SH-SY5Y (cell line): ENCODE data around the gene SMIM35.

Source experiments
- GATA2 ChIP-seq: IDR thresholded peaks from 2 replicates; pipeline ENCODE4 v1.6.1; 2011; ENCODE audit warnings: mild to moderate bottlenecking, low read depth, low read length
- GATA3 ChIP-seq: IDR thresholded peaks from 2 replicates; pipeline ENCODE4 v1.6.1; 2011; ENCODE audit warnings: low read depth, mild to moderate bottlenecking, low read length, moderate library complexity

The SMIM35 gene

DNA sequence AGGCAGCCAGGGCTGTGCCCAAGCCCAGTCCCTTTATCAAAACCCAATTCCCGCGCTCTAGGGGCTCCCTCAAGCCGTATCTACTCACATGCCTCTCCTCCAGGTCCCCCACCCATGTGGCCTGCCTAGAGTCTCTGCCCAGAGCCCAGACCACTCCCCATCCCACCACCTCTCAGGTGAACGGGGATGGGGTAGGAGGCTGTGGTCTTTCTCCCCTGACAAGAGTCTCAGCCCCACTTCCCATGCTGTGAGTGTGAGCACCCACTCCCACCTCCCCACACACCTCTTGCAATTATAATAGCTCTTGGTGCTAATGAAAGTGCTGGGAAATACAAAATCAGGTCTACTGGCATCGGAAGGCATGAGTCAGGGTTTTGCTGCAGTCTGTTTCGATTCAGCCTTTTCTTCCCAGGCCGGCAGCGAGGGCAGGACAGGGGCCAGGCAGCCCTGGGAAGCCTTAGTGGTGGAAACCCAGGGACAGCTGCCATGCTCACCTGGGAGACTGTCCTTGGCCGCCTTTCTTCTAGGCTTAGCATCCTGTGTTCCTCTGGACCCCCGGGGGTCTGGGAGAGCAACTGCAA, 26.6 kb downstream of the SMIM35 start:
- TF ChIP-seq GATA2 (no peak), GATA3 (no peak)

DNA sequence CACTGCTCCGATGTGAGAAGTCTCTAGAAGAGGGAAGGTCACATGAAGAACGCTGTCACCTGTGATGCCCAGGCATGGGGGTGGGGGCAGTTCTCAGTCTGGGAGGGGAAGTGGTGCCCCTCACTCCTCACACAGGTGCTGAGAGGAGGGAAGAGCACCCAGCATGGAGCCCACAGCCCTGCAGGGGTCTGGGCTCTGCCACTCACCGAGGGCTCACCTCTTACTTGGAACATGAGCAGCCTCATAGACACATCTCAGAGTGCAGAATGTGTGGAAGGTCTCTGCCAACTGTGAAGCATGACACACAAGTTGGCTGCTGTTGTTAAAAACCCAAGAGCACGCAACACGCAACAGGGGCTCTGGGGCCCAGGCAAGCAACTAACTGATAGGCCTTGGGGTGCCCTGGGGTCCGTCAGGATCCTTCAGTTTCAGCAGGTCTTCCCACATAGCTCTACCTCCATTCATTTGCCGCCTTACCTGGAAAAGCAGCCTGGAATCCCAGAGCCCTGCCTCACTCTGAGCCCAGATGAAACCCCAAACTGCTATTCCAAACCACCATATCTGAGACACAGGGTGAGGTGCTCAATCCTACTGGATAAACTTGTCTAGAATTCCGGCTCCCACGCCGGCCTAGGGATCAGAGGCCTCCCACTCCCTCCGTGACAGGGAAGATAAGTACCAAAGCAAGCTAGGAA, 27.4 kb downstream of the SMIM35 start:
- TF ChIP-seq GATA2 (no peak), GATA3 (no peak)

DNA sequence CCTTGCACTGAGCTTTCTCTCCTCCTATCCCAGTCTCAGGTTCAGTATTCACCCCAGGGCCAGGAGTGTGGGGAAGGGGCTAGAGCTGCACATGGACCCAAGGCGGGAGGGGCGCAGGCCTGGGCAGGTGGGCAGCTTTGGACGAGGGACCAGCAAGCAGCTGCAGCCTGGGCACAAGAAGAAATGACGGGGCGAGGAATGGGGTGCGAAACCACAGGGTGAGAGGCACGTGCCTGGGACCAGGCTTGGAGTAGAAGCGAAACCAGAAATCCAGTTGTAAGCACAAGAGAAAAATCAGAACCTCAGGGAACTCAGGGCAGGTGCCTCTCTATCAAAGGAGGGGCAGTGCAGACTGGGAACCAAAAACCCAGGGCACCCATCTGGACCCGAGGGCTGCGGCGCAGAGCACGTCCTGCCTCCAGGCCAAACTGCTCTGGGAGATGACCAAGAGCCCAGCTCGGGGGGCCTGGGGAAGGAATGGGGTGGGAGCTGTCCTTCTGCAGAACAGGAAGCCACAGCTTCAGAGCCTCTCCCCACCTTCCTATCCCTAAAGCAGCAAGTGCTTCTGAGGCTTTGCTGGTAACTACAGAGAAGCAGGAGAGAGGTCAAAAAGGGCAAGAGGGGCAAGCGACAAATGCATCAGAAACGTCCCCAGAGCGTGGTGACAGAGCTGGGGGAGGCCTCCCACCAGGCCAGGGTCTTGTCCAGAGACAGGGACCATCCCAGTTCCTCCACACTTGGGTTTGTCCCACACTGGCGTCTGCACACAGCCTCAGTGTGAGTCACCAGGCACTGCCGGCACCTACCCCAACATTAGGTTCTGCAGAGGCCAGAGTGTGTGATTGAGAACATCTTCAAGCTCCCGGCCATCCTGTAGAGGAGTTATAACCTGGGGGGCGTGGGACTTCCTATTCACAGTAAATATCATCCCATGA, 28.2 kb downstream of the SMIM35 start:
- TF ChIP-seq GATA2, result no peak
- TF ChIP-seq GATA3, result no peak

- TF ChIP-seq GATA3 (no peak), GATA2 (peak; percentile 36; the same call in 1 of the 2 replicates)
Observed at GRCh38 chr11:118057251-118058145, 29.3 kb downstream of the SMIM35 start.

DNA sequence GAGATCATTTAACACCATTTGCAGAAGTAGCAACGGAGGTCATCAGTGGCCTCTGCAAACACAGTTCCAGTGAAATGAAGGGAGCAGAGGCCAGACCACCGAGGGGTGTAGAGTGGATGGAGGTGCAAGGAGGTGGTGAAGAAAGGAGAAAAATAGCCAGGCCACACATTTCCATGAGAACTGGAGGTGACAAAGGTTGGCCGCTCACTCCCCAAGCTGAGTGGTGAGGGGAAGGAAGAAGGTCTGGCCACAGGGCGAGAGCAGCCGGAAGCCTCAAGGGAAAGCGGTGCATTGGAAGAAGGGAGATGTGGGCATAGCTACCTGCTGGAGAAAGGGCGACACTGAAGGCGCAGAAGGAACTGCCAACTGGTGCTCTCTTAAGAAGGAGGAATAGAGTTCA, 30.0 kb downstream of the SMIM35 start:
- TF ChIP-seq GATA3, result no peak
- TF ChIP-seq GATA2, result no peak

GRCh38 chr11:118055966-118056365, 30.8 kb downstream of the SMIM35 start:
- TF ChIP-seq GATA2 (no peak), GATA3 (no peak)

DNA sequence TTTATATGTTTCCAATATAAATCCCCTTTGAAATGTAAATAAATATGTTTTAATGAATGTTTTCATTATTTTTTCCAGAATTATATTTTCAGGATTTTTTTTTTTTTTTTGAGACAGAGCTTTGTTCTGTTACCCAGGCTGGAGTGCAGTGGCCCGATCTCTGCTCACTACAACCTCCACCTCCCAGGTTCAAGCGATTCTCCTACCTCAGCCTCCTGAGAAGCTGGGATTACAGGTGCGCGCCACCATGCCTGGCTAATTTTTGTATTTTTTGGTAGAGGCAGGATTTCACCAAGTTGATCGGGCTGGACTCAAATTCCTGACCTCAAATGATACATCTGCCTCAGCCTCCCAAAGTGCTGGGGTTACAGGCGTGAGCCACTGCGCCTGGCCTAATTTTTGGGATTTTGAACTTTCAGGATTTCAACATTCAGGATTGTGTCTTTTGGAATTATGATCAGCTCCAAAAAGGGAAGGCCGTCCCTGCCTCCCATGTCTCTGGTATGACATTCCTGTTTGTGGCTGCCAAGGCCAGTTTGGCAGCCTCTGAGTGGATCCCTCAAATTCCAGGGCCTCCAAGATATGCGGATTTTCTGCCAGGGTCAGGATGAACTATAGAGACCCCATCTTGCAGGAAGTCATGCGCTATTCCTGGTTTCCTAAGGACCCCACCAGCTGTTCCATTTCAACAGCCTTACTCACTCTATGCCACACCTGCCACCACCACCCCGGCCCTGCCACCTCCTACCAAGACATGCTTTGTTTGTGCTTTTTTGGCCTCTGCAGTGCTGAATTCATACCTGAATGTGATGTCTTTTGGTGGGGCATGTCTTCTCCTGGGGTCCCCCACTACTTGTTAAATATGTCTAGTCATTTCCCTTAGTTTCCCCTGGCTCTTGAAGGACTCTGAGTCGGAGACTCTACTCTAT, 31.8 kb downstream of the SMIM35 start:
- TF ChIP-seq GATA3 (no peak), GATA2 (no peak)

DNA sequence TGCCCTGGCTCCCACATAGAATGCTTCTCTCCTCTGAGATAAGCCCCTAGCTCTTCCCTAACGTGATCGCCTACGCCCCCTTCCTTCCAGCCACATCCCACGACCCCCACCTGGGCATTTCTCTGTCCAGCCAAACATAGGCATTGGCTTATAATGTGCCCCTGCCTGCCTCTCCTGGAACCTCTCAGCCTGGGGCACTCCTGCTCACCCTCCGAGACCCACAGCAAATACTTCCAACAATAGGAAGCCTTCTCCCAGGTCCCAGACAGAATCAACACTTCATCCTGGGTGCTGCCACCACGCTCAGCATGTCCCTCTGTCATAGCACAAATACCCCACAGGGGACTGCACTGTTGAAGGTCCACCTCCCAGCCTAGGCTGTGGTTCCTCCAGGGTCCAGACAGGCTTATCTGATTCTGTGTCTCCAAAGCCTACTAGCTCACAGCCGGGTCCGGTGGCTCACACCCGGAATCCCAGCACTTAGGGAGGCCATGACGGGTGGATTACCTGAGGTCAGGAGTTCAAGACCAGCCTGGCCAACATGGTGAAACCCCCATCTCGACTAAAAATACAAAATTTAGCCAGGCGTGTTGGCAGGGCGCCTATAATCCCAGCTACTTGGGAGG, 34.1 kb downstream of the SMIM35 start:
- no peak for TF ChIP-seq GATA3
- no peak for TF ChIP-seq GATA2

GRCh38 chr11:118051611-118052461, 34.9 kb downstream of the SMIM35 start:
- TF ChIP-seq GATA2 (no peak), GATA3 (no peak)

- no peak for TF ChIP-seq GATA2
- no peak for TF ChIP-seq GATA3
Observed at GRCh38 chr11:118051136-118051610, 35.6 kb downstream of the SMIM35 start.

DNA sequence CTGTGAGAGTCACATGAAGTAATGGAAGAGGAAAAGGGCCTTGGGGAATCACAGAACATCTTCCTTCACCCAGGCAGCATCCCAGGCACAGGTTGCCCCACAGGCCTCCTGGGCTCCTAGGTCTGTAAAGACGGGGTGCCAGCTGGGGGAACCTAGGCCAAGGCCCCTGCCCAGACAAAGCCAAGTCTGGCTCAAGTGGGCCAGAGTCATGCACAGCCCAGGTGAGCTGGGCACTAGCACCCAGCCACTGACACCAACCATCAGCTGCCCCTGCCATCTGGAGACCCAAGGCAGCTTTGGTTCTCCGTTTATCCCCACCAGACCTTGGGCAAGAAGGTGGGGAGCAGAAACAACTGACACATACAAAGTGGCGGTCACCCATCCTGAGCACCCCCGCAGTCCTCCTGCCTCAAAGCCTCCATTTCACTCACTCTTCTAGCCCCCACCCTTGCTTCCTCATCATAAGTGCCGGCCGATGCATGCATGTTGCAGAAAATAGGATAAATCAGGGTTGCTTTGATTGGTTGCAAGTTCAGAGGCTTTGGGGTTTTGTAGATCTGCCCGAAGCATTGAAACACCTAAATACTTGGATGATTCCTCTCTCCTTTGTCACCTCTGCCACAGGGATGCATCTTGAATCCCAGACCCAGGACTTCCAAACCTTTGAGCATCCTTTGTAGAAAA, 36.4 kb downstream of the SMIM35 start:
- no peak for TF ChIP-seq GATA3
- no peak for TF ChIP-seq GATA2

DNA sequence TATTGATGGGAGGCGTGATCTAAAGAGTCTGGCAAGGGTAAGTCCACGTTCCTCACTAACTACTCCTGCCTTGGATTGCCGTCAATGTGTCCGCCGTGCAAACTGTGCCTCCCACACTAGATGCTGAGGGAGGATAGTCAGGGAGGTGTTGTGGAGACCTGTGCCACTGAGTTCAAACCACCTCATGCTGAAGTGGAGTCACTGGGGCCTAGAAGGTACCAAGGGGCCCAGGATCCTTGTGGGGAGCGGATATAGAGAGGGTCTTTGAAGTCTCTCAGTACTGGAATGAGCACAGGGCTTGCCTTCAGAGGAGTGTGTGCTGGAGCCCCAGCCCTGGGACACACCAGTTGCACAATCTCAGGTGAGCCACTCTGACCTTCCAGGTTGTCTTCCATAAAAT, 37.0 kb downstream of the SMIM35 start:
- TF ChIP-seq GATA2 (no peak), GATA3 (no peak)
